ENCODE results near the gene USF2.

Gene USF2

GRCh38 chr19:35327642-35328041 lies 58.9 kb downstream of the USF2 start:
- DNase-seq = no peak

GRCh38 chr19:35328851-35329285 lies 60.1 kb downstream of the USF2 start, which contains the start of gene CD22:
CD22 (plus strand) TSS chr19:35329187; CDS start chr19:35332041, 2,854 bp downstream.
- no peak for DNase-seq

- no peak for DNase-seq
Observed at GRCh38 chr19:35329323-35329722, 60.6 kb downstream of the USF2 start.
